NCI-H1694 treated with DMSO at 0.1 percent for 48 hours (cell line): ENCODE results near the gene NXPE4.
"Not testable (repeated sequence)": the region's sequence is repeated elsewhere in the genome, so short reads cannot be mapped to it uniquely, and the experiment has no call there.

Source experiments
- DNase-seq: peaks from one replicate; lab custom pipeline; 2025; lab: John Stamatoyannopoulos, UW

The NXPE4 gene

GRCh38 chr11:114610550-114610949 lies 15.0 kb upstream of the NXPE4 start:
- no peak for DNase-seq

DNA sequence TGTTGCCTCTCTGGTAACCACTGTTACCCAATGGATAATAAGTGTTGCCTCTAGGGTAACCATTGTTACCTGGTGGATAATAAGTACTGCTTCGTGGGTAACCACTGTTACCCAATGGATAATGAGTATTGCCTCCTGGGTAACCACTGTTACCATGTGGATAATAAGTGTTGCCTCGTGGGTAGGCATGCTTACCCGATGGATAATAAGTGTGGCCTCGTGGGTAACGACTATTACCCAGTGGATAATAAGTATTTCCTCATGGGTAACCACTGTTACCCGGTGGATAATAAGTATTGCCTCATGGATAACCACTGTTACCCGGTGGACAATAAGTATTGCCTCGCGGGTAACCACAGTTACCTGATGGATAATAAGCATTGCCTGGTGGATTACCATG lies 13.8 kb upstream of the NXPE4 start:
- DNase-seq: no peak

- DNase-seq: not testable (repeated sequence)
Measured at GRCh38 chr11:114608605-114609004, 13.0 kb upstream of the NXPE4 start.

- DNase-seq: no peak
Measured at GRCh38 chr11:114607753-114608459, 12.3 kb upstream of the NXPE4 start.

DNA sequence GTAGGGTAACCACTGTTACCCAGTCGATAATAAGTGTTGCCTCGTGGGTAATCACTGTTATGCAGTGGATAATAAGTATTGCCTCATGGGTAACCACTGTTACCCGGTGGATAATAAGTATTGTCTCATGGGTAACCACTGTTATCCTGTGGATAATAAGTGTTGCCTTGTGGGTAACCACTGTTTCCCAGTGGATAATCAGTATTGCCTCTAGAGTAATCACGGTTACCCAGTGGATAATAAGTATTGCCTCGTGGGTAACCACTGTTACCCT lies 11.2 kb upstream of the NXPE4 start:
- DNase-seq: not testable (repeated sequence)

DNA sequence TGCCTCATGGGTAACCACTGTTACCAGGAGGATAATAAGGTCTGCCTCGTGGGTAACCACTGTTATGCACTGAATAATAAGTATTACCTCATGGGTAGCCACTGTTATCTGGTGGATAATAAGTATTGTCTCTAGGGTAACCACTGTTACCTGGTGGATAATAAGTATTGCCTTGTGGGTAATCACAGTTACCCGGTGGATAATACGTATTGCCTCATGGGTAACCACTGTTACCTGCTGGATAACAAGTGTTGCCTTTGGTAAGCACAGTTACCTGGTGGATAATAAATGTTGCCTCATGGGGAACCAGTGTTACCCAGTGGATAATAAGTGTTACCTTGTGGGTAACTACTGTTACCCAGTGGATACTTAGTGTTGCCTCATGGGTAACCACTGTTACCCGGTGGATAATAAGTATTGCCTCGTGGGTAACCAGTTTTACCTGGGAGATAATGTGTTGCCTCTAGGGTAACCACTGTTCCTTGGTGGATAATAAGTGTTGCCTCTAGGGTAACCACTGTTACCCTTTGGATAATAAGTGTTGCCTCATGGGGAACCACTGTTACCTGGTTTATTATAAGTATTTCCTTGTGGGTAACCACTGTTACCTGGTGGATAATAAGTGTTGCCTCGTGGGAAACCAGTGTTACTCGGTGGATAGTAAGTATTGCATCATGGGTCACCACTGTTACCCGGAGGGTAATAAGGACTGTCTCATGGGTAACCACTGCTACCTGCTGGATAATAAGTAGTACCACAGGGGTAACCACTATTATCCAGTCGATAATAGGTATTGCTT lies 10.6 kb upstream of the NXPE4 start:
- DNase-seq: no peak

DNA sequence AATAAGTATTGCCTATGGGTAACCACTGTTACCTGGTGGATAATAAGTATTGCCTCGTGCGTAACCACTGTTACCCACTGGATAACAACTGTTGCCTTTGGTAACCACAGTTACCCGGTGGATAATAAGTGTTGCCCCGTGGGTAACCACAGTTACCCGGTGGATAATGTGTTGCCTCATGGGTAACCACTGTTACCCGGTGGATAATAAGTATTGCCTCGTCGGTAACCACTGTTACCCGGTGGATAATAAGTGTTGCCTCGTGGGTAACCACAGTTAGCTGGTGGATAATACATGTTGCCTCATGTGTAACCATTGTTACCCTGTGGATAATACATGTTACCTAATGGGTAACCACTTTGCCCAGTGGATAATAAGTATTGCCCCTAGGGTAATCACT lies 9.8 kb upstream of the NXPE4 start:
- no peak for DNase-seq

- DNase-seq: no peak
Measured at GRCh38 chr11:114604886-114605285, 9.3 kb upstream of the NXPE4 start.

DNA sequence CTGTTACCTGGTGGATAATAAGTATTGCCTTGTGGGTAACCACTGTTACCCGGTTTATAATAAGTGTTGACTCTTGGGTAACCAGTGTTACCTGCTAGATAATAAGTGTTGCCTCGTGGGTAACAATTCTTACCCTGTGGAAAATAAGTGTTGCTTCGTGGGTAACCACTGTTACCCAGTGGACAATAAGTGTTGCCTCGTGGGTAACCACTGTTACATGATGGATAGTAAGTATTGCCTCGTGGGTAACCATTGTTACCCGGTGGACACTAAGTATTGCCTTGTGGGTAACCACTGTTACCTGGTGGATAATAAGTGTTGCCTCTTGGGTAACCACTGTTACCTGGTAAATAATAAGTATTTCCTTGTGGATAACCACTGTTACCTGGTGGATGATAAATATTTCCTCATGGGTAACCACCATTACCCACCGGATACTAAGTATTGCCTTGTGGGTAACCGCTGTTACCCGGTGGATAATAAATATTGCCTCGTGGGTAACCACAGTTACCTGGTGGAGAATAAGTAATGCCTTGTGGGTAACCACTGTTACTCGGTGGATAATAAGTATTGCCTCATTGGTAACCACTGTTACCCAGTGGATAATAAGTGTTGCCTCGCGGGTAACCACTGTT lies 8.7 kb upstream of the NXPE4 start:
- no peak for DNase-seq

- not testable (repeated sequence) for DNase-seq
Measured at GRCh38 chr11:114603151-114603550, 7.6 kb upstream of the NXPE4 start.

- no peak for DNase-seq
Measured at GRCh38 chr11:114598461-114598860, 2.9 kb upstream of the NXPE4 start.

- DNase-seq: no peak
Measured at GRCh38 chr11:114596175-114596919, 761 bp upstream of the NXPE4 start.

- no peak for DNase-seq
Measured at GRCh38 chr11:114594703-114595102, 883 bp downstream of the NXPE4 start.

GRCh38 chr11:114587398-114587953 lies 8.1 kb downstream of the NXPE4 start:
- DNase-seq: no peak

DNA sequence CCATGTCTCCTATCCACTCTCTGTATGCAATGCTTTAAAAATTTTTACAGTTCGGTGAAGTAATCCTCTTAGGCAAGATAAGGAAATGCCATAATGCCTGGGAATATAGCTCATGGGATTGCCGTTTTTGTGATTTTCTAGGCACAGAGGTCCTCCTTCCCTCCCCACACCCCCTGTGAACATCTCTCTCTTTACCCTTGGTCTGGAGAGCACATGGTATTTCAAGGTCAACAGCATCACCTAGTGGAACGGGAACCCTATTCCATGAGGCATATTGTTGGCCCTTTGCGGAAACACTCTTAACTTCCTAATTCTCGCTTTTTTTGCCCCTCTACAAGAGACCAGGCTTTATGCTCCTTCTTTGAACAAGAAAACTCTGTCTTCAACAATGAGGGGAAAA lies 8.8 kb downstream of the NXPE4 start:
- no peak for DNase-seq

- DNase-seq: no peak
Measured at GRCh38 chr11:114571712-114572111, 23.9 kb downstream of the NXPE4 start.

DNA sequence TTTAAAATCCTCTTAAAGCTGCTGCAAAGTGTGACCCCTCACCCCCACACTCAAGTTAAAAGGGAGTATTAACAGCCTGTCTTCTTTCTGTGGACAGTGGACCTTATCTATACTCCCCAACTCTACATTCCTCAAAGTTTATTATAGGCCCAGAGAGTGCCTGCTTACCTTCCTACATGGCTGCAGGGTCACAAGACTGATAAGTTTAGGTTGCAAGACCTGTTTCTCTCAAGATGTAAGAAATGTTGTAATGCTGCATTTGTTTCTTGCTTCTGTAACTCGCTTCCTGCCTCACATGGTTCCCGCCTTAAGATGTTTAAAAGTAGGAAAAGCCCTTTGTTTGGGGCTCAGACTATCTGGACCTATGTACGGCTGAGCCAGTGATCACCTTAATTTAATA lies 25.8 kb downstream of the NXPE4 start:
- no peak for DNase-seq

DNA sequence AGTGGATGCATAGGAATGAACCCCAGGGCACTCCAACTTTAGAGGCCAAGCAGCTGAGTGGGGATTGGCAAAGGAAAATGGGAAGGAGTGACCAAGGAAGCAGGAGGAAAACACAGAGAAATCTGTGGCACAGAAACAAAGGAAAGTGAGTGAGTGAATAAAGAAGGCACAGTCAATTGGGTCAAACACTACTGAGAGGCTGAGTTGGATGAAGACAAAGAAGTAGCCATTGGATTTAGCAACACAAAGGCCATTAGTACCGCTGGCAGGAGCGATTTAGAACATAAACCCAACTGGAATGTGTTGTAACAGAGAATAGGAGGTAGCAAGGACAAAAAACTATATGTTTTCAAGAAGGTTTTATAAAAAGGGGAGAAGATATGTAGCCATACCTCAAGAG lies 29.3 kb downstream of the NXPE4 start:
- no peak for DNase-seq

DNA sequence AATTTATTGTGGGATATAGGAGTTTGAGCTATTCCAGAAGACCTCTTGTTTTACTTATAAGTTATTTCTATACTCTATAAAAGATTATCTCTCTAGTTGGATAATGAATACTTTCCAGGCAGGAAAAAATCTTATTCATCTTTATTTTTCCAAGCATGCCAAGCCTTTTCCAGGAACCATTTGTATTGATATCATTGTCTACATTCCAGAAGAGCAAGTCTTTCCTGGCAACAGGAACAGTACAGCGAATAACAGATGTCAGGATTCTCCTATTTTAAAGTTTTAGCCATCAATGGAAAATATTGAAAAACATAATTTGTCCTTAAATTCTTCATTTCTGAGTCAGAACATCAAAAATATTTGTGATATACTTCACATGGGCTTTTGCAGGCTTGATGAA lies 30.8 kb downstream of the NXPE4 start:
- no peak for DNase-seq

DNA sequence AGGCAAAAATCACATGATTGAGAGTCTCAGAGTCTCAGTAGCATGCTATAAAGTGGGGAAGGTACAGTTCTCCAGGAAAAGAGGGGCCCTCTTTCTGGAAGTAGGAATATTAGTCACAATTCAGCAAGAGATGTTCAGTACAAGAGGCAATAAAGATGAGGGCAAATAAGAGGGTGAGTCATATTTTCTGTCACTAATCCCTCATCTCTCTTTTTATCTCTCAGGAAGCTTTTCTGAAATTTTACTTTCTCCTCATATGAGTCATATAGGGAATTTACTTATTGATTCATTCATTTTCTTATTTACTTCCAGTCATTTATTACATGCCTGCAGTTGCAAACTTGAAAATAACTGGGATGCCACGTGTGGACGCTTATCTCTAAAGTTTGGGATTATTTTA lies 32.5 kb downstream of the NXPE4 start:
- no peak for DNase-seq

DNA sequence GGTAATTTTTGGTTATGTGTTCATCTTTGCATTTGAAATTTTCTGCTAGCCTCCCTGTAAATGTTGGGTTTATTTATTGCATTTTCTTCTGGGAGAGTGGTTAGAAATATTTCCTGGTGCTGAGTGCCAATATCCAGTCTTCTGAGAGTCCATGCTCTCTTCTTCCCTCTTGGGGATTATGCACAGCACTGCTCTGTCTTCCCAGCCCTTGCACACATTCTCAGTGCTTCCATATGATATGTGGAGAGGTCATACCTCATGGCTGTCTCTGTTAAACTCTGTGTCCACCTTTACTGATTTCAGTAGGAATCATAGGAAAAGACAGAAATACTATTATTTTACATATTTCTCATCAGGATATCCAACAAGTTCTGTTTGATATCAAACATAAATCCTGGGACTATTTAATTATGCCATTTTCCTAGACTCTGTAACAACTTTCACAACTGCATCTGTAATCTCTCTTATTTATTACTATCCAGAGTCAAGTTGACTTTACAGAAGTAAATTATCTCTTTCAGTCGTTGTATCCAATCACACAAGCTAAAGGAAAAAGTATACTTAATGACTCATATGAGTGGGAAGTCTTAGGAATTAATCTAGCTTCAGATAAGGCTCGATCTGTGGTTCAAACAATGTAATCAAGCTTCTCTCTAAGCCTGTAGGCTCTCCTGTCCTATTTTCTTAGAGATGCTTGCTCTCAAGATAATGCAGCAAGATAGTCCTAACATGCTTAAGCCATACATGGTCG lies 33.2 kb downstream of the NXPE4 start:
- DNase-seq: no peak
